HepG2 (cell line): ENCODE measurements around the gene EVPLL.

Source experiments
- CCAR2 ChIP-seq: fragments of 200-400 bp; formaldehyde crosslinking; optimal IDR thresholded peaks from 2 replicates; pipeline ENCODE3; 2018; ENCODE audit warnings: low read depth, mild to moderate bottlenecking, low read length, moderate library complexity
- DZIP1 ChIP-seq: sonication (generic); formaldehyde crosslinking; IDR thresholded peaks from 2 replicates; pipeline ENCODE4 v1.5.0; 2020; ENCODE audit warnings: mild to moderate bottlenecking, missing genetic modification reagents
- HDAC2 ChIP-seq: sonication (generic); formaldehyde crosslinking; IDR thresholded peaks from 2 replicates; pipeline ENCODE4 v1.4.0; 2020; ENCODE audit warnings: missing genetic modification reagents
- MLX ChIP-seq: IDR thresholded peaks from 2 replicates; pipeline ENCODE4 v1.6.1; 2016
- MTF1 ChIP-seq: sonication (generic); formaldehyde crosslinking; IDR thresholded peaks from 2 replicates; pipeline ENCODE4 v1.5.0; 2020; ENCODE audit warnings: missing genetic modification reagents
- ZBTB7A ChIP-seq: sonication (generic); formaldehyde crosslinking; IDR thresholded peaks from 2 replicates; pipeline ENCODE4 v1.8.0; 2022; ENCODE audit warnings: mild to moderate bottlenecking, missing genetic modification reagents
- ZNF232 ChIP-seq: sonication (generic); formaldehyde crosslinking; IDR thresholded peaks from 2 replicates; pipeline ENCODE4 v1.4.0; 2020; ENCODE audit warnings: missing genetic modification reagents, borderline replicate concordance
- TF ChIP-seq, protein P1 (sequence below): sonication (generic); formaldehyde crosslinking; IDR thresholded peaks from 2 replicates; pipeline ENCODE4 v1.5.0; 2020; ENCODE audit warnings: mild to moderate bottlenecking, missing genetic modification reagents, moderate library complexity

DNA sequence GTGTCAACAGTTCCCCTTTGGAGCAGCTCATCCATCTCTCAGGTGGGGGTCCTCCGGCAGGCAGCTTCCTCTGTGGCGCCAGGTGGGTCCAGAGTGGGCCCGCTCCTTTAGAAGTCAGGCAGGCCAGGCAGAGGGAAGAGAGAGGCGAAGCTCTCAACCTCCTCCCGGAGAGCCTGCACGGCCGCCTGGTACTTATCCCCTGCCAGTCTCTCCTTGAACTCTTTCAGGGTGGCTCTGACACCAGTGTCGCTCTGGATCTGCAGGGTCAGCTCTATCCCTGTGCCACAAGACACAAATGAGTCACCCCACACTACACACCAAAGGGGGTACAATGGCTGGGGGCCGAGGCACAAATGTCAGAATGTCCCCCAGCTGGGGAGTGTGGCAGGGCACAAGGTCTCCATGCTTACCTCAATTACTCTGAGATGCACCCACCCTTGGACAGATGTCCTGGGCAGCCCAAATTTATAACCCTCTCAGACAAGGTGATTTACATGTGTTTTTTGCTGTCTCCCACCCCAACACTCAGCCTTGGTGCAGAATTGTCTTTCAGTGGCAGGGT, 48.9 kb upstream of the EVPLL start:
- TF ChIP-seq, protein P1, sequence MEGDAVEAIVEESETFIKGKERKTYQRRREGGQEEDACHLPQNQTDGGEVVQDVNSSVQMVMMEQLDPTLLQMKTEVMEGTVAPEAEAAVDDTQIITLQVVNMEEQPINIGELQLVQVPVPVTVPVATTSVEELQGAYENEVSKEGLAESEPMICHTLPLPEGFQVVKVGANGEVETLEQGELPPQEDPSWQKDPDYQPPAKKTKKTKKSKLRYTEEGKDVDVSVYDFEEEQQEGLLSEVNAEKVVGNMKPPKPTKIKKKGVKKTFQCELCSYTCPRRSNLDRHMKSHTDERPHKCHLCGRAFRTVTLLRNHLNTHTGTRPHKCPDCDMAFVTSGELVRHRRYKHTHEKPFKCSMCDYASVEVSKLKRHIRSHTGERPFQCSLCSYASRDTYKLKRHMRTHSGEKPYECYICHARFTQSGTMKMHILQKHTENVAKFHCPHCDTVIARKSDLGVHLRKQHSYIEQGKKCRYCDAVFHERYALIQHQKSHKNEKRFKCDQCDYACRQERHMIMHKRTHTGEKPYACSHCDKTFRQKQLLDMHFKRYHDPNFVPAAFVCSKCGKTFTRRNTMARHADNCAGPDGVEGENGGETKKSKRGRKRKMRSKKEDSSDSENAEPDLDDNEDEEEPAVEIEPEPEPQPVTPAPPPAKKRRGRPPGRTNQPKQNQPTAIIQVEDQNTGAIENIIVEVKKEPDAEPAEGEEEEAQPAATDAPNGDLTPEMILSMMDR: no peak
- no peak for TF ChIP-seq MLX (CRISPR knock-in tag)
- no peak for TF ChIP-seq ZBTB7A
- no peak for TF ChIP-seq CCAR2
- no peak for TF ChIP-seq ZNF232
- no peak for TF ChIP-seq HDAC2 (CRISPR knock-in tag)
- no peak for TF ChIP-seq DZIP1 (CRISPR knock-in tag)
- no peak for TF ChIP-seq MTF1 (CRISPR knock-in tag)
